Testis (tissue), 5 donors: ENCODE measurements around the gene TBX21. TPM values are rescaled to one million over a fixed set of nuclear protein-coding genes. Genes with fewer than 3 reads are reported as not detected.

Experiments
- DNase-seq: peaks from one replicate; pipeline ENCODE4 v3.0.0-alpha.2; 2019
- H3K27ac ChIP-seq, 2 donors: fragments of 200-600 bp; sonication (generic); one replicate each; pipeline ENCODE4 v1.5.1; 2019
- H3K27me3 ChIP-seq: fragments of 200-600 bp; sonication (generic); one replicate; pipeline ENCODE4 v1.5.1; 2019
- H3K36me3 ChIP-seq: fragments of 200-600 bp; sonication (generic); one replicate; pipeline ENCODE4 v1.5.1; 2017; ENCODE audit warnings: low read depth; ENCODE audit errors: missing control alignments
- H3K4me1 ChIP-seq: fragments of 200-600 bp; sonication (generic); one replicate; pipeline ENCODE4 v1.5.1; 2019
- H3K4me3 ChIP-seq, 2 donors: fragments of 200-600 bp; sonication (generic); one replicate each; pipeline ENCODE4 v1.5.1; 2017 to 2019
- H3K9me3 ChIP-seq: fragments of 200-600 bp; sonication (generic); one replicate; pipeline ENCODE4 v1.5.1; 2017
- POLR2A ChIP-seq: fragments of 450-650 bp; IDR thresholded peaks from one replicate; pipeline ENCODE4 v1.6.1; 2017; ENCODE audit warnings: antibody characterized with exemption, mild to moderate bottlenecking, moderate library complexity
- WGBS, 2 donors: methylation state at CpG; one replicate each; pipeline ENCODE4 v1.1.5; 2018; 5-methylcytosine and 5-hydroxymethylcytosine counted together
- intact Hi-C: fragments of 100-400 bp; cut with DNase I; formaldehyde crosslinking; loops from one replicate; pipeline ENCODE4 v1.15.1; 2023; ENCODE audit warnings: low total_unique reads
- long read RNA-seq, 2 donors: transcript quantifications; one replicate each; lab custom pipeline, GENCODE V29; 2026
- polyA plus RNA-seq: library from polyadenylated mRNA; stranded (reverse); fragments of 350-450 nt; fragmentation: Illumina TruSeq; extraction: RNeasy Lipid Tissue Mini Kit (QIAGEN cat#74804); gene quantifications from one replicate; pipeline ENCODE4 v1.2.3, GENCODE V29; 2014; ENCODE audit warnings: low read depth, low replicate concordance; ENCODE audit not compliant: insufficient read depth
- total RNA-seq, 2 donors: library from RNA; depleted of rRNA; stranded (reverse); fragments of >200 nt; gene quantifications; one replicate each; pipeline ENCODE4 v1.2.3, GENCODE V29; 2016
- TF ChIP-seq, protein P1 (sequence below), 3 experiments: fragments of 450-650 bp in 2 of 3; fragments of 200-600 bp in 1 of 3; sonication (generic) in 1 of 3; IDR thresholded peaks; one replicate each; pipeline ENCODE4 v1.5.1; 2016 to 2019; ENCODE audit warnings: antibody characterized with exemption in 3 of 3, mild to moderate bottlenecking in 2 of 3, moderate library complexity in 1 of 3

TBX21 gene, protein sequence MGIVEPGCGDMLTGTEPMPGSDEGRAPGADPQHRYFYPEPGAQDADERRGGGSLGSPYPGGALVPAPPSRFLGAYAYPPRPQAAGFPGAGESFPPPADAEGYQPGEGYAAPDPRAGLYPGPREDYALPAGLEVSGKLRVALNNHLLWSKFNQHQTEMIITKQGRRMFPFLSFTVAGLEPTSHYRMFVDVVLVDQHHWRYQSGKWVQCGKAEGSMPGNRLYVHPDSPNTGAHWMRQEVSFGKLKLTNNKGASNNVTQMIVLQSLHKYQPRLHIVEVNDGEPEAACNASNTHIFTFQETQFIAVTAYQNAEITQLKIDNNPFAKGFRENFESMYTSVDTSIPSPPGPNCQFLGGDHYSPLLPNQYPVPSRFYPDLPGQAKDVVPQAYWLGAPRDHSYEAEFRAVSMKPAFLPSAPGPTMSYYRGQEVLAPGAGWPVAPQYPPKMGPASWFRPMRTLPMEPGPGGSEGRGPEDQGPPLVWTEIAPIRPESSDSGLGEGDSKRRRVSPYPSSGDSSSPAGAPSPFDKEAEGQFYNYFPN
- total RNA-seq: 1 to 10 TPM; 1.8 to 2.2 TPM
- polyA plus RNA-seq: 1.1 TPM
- long read RNA-seq, donor 1: 0 reads
- long read RNA-seq, donor 2: 0 reads

DNA sequence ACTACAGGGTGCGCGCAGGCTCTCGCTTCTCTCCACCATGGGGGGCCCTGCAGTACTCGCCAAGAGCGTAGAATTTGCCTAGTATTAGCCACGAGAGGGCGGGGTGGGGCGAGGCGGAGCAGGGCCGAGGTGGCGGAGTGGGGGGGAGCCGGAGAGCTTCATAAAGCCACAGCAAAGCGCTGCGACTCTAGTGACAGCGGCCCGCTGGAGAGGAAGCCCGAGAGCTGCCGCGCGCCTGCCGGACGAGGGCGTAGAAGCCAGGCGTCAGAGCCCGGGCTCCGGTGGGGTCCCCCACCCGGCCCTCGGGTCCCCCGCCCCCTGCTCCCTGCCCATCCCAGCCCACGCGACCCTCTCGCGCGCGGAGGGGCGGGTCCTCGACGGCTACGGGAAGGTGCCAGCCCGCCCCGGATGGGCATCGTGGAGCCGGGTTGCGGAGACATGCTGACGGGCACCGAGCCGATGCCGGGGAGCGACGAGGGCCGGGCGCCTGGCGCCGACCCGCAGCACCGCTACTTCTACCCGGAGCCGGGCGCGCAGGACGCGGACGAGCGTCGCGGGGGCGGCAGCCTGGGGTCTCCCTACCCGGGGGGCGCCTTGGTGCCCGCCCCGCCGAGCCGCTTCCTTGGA lies at the start of gene TBX21:
Gene TBX21, plus strand, starts transcription at position 190 of the 627 bp plus-strand sequence. Its CDS starts 219 bp downstream, at position 409.
- H3K9me3 ChIP-seq: no peaks in the 10 kb centered on the region
- DNase-seq: peak; percentile 75
- no peak for TF ChIP-seq POLR2A
- TF ChIP-seq, protein P1, sequence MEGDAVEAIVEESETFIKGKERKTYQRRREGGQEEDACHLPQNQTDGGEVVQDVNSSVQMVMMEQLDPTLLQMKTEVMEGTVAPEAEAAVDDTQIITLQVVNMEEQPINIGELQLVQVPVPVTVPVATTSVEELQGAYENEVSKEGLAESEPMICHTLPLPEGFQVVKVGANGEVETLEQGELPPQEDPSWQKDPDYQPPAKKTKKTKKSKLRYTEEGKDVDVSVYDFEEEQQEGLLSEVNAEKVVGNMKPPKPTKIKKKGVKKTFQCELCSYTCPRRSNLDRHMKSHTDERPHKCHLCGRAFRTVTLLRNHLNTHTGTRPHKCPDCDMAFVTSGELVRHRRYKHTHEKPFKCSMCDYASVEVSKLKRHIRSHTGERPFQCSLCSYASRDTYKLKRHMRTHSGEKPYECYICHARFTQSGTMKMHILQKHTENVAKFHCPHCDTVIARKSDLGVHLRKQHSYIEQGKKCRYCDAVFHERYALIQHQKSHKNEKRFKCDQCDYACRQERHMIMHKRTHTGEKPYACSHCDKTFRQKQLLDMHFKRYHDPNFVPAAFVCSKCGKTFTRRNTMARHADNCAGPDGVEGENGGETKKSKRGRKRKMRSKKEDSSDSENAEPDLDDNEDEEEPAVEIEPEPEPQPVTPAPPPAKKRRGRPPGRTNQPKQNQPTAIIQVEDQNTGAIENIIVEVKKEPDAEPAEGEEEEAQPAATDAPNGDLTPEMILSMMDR (IDR thresholded peaks at IDR 0.05): peak in 1 of 3 experiments; percentile 6
- H3K4me1 ChIP-seq: peaks cover 4% of the 10 kb centered on the region
- WGBS, 2 donors: 3% methylated on average over 43 of the region's 73 CpGs; no CpG with 5 or more reads in 1 of the 2 donors
- peak within 1 kb of the TSS; percentile 34 to 56 for H3K4me3 ChIP-seq
- no peak within 1 kb of the TSS for H3K27ac ChIP-seq
- H3K27me3 ChIP-seq: no peaks in the 10 kb centered on the region
- intact Hi-C loops: no loop called here
- no peaks in the 10 kb centered on the region for H3K36me3 ChIP-seq

DNA sequence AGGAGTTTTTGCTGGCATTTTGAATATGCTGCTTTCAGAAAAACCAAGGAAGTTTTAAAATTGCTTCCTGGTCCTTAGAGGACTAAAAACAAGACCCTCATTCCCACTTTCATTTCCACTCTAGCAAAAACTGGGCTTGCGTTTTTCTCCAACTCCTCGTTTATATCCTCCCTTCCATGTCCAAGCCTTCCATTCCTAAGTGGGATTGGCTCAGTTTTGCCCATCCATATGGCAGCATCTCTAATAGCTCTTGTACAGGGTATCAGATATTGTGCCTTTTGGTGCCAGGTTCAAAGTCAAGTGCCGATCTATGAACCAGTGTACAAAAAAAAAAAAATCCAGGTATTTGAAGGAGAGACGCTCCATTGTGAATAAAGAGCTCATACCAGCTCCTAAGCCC lies 49.0 kb upstream of the TBX21 start:
- Histone ChIP-seq H3K27ac (no peak overlapping the region), H3K27me3 (no peaks in the 10 kb centered on the region), H3K9me3 (no peaks in the 10 kb centered on the region), H3K36me3 (no peaks in the 10 kb centered on the region), H3K4me3 (no peak overlapping the region), H3K4me1 (peaks cover 8% of the 10 kb centered on the region)
- DNase-seq: no peak
- intact Hi-C loops: no loop called here
- no peak for TF ChIP-seq POLR2A
- TF ChIP-seq, protein P1 (IDR thresholded peaks at IDR 0.05): no peak
- 88 to 90% methylated on average over 4 of the region's 4 CpGs for WGBS, 2 donors

DNA sequence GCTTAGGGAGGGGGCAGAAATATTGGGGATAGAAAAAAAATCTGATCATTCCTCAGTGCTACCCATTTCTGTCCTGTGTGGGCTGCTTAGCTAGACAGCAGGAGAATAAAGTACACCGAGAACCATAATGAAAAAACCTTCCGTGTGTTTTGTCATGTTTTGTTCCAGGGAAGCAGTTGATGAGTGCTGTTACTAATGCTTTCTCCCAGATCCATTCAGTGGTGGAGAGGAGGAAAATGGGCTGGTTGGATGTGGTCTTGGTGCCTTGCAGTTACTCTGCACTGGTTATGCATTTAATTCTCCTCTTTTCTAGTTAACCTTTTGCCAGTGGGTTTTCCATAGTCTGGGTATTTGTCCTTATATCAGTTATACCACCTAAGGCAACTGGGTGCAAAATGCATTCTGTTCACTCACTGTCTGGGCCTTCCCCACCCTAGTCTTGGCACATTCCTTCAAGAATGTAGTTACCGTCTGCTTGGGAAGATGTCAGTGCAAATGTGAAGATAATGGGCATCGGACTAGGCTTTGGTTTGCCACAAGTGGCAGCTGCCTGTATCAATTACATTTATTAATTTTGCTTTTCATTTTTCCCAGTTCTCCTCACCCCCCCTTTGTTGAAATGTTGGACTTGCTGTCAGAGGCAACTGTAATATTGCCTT lies 48.4 kb upstream of the TBX21 start:
- 68 to 76% methylated on average over 4 of the region's 4 CpGs for WGBS, 2 donors
- no peak for TF ChIP-seq POLR2A
- TF ChIP-seq, protein P1 (IDR thresholded peaks at IDR 0.05): no peak
- peaks cover 8% of the 10 kb centered on the region for H3K4me1 ChIP-seq
- H3K27me3 ChIP-seq: no peaks in the 10 kb centered on the region
- H3K4me3 ChIP-seq: no peak overlapping the region
- intact Hi-C loops: no loop called here
- H3K27ac ChIP-seq: no peak overlapping the region
- DNase-seq: no peak
- no peaks in the 10 kb centered on the region for H3K36me3 ChIP-seq
- H3K9me3 ChIP-seq: no peaks in the 10 kb centered on the region

DNA sequence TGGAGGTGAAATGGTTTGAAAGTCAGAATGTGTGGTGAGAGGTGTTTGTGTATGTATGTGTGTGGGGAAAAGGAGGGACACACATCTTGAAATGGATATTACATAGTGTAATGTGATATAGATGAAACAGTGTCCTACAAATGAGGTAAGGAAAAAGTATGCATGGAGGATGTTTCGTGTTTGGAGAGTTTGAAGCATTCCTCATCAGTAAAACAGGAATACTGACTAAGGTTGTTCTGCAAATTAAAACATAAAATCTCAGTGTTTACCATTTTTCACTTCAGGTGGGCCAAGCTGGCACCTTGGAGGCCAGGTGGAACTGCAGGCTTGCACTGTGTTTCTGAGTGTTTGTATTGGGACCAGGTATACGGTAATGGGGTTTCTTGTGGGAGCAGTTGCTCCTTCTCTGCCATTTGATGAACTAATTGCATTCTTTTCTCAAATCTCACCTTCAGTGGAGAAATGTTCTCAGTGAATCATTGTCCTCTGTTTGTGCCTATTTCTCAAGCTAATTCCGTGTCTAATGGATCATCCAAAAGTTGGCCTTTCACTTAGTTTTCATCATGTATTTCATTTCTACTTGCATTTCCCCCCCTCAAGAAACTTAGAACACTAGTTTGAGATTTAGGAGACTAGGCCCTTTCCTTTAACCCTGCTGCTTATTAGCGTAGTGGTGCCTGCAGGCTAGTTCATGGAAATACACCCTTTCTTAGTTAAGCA lies 47.3 kb upstream of the TBX21 start:
- H3K9me3 ChIP-seq: no peaks in the 10 kb centered on the region
- 87 to 93% methylated on average over 4 of the region's 4 CpGs for WGBS, 2 donors

More for the DNA sequence above, 47.3 kb upstream of the TBX21 start:
- peaks cover 8% of the 10 kb centered on the region for H3K4me1 ChIP-seq
- H3K27me3 ChIP-seq: no peaks in the 10 kb centered on the region
- no peak overlapping the region for H3K4me3 ChIP-seq
- no peak overlapping the region for H3K27ac ChIP-seq
- intact Hi-C loops: no loop called here
- TF ChIP-seq, protein P1 (IDR thresholded peaks at IDR 0.05): no peak
- no peak for TF ChIP-seq POLR2A
- H3K36me3 ChIP-seq: no peaks in the 10 kb centered on the region
- no peak for DNase-seq
